ENCODE measurements around the gene TMEM116.
"Not testable (repeated sequence)": the region's sequence is repeated elsewhere in the genome, so short reads cannot be mapped to it uniquely, and the experiment has no call there.

TMEM116 gene

GRCh38 chr12:111964935-111965334, 48.0 kb downstream of the TMEM116 start:
- TF ChIP-seq, protein P1, sequence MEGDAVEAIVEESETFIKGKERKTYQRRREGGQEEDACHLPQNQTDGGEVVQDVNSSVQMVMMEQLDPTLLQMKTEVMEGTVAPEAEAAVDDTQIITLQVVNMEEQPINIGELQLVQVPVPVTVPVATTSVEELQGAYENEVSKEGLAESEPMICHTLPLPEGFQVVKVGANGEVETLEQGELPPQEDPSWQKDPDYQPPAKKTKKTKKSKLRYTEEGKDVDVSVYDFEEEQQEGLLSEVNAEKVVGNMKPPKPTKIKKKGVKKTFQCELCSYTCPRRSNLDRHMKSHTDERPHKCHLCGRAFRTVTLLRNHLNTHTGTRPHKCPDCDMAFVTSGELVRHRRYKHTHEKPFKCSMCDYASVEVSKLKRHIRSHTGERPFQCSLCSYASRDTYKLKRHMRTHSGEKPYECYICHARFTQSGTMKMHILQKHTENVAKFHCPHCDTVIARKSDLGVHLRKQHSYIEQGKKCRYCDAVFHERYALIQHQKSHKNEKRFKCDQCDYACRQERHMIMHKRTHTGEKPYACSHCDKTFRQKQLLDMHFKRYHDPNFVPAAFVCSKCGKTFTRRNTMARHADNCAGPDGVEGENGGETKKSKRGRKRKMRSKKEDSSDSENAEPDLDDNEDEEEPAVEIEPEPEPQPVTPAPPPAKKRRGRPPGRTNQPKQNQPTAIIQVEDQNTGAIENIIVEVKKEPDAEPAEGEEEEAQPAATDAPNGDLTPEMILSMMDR (conservative IDR thresholded peaks at IDR 0.05; ENCODE audit: low read length) = no peak
- H3K79me2 ChIP-seq (ENCODE audit: insufficient read depth, low read length) = no peaks in the 10 kb centered on the region
- H3F3A ChIP-seq (ENCODE audit: low read depth) = no peaks in the 10 kb centered on the region
- H2AFZ ChIP-seq (ENCODE audit: low read length) = no peak overlapping the region
- no peaks in the 10 kb centered on the region for H3K36me3 ChIP-seq (ENCODE audit: insufficient read depth, low read length)
- no peaks in the 10 kb centered on the region for H3K27me3 ChIP-seq (ENCODE audit: insufficient read depth, low read length, poor library complexity, severe bottlenecking)
- H3K9me2 ChIP-seq (replicated peaks; ENCODE audit: low read depth, low read length) = no peaks in the 10 kb centered on the region
- H3K4me1 ChIP-seq (ENCODE audit: insufficient read depth, low read length, poor library complexity, severe bottlenecking) = no peaks in the 10 kb centered on the region
- H4K20me1 ChIP-seq (ENCODE audit: insufficient read depth, low read length, poor library complexity, severe bottlenecking) = no peaks in the 10 kb centered on the region
- no peak overlapping the region for H3K4me3 ChIP-seq (ENCODE audit: low read length, poor library complexity, severe bottlenecking)
- H3K9ac ChIP-seq (ENCODE audit: low read depth, low read length, poor library complexity, severe bottlenecking) = no peak overlapping the region
- no peak overlapping the region for H3K4me2 ChIP-seq (ENCODE audit: low read depth, low read length, poor library complexity, severe bottlenecking)
- no peaks in the 10 kb centered on the region for H3K9me3 ChIP-seq (ENCODE audit: insufficient read depth, low read depth, low read length)

- not testable (repeated sequence) for H2AFZ ChIP-seq (ENCODE audit: low read length); H3K4me3 ChIP-seq (ENCODE audit: low read length, poor library complexity, severe bottlenecking); H3K9me3 ChIP-seq (ENCODE audit: insufficient read depth, low read depth, low read length); H3F3A ChIP-seq (ENCODE audit: low read depth); H3K9me2 ChIP-seq (replicated peaks; ENCODE audit: low read depth, low read length); H4K20me1 ChIP-seq (ENCODE audit: insufficient read depth, low read length, poor library complexity, severe bottlenecking); H3K36me3 ChIP-seq (ENCODE audit: insufficient read depth, low read length); H3K4me1 ChIP-seq (ENCODE audit: insufficient read depth, low read length, poor library complexity, severe bottlenecking); H3K9ac ChIP-seq (ENCODE audit: low read depth, low read length, poor library complexity, severe bottlenecking); H3K4me2 ChIP-seq (ENCODE audit: low read depth, low read length, poor library complexity, severe bottlenecking); H3K79me2 ChIP-seq (ENCODE audit: insufficient read depth, low read length); H3K27me3 ChIP-seq (ENCODE audit: insufficient read depth, low read length, poor library complexity, severe bottlenecking)
Observed at GRCh38 chr12:111959518-111959917, 53.4 kb downstream of the TMEM116 start.

DNA sequence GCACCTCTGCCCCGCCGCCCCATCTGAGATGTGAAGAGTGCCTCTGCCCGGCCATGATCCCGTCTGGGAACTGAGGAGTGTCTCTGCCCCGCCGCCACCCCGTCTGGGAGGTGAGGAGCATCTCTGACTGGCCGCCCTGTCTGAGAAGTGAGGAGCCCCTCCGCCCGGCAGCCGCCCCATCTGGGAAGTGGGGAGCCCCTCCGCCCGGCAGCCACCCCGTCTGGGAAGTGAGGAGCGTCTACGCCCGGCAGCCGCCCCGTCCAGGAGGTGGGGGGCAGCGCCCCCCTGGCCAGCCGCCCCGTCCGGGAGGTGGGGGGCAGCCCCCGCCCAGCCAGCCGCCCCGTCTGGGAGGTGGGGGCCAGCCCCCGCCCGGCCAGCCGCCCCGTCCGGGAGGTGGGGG, 55.7 kb downstream of the TMEM116 start:
- H3K4me3 ChIP-seq (ENCODE audit: low read length, poor library complexity, severe bottlenecking); H3K9me3 ChIP-seq (ENCODE audit: insufficient read depth, low read depth, low read length); H3K27me3 ChIP-seq (ENCODE audit: insufficient read depth, low read length, poor library complexity, severe bottlenecking); H3F3A ChIP-seq (ENCODE audit: low read depth); H3K9ac ChIP-seq (ENCODE audit: low read depth, low read length, poor library complexity, severe bottlenecking); H3K4me1 ChIP-seq (ENCODE audit: insufficient read depth, low read length, poor library complexity, severe bottlenecking); H3K36me3 ChIP-seq (ENCODE audit: insufficient read depth, low read length); H3K4me2 ChIP-seq (ENCODE audit: low read depth, low read length, poor library complexity, severe bottlenecking); H3K79me2 ChIP-seq (ENCODE audit: insufficient read depth, low read length); H4K20me1 ChIP-seq (ENCODE audit: insufficient read depth, low read length, poor library complexity, severe bottlenecking); H2AFZ ChIP-seq (ENCODE audit: low read length); H3K9me2 ChIP-seq (replicated peaks; ENCODE audit: low read depth, low read length): not testable (repeated sequence)

- Histone ChIP-seq H3K9me2 (replicated peaks; ENCODE audit: low read depth, low read length) (no peaks in the 10 kb centered on the region), H3K4me2 (ENCODE audit: low read depth, low read length, poor library complexity, severe bottlenecking) (no peak overlapping the region)
- no peak for TF ChIP-seq EZH2phosphoT487 (IDR thresholded peaks at IDR 0.05; ENCODE audit: borderline replicate concordance)
- TF ChIP-seq, protein P1 (conservative IDR thresholded peaks at IDR 0.05; ENCODE audit: low read length) = no peak
Observed at GRCh38 chr12:111954969-111955368, 58.0 kb downstream of the TMEM116 start.

More at GRCh38 chr12:111954969-111955368, 58.0 kb downstream of the TMEM116 start:
- Histone ChIP-seq H3K9me3 (ENCODE audit: insufficient read depth, low read depth, low read length) (peaks cover 9% of the 10 kb centered on the region; the same call in 1 of the 2 replicates), H2AFZ (ENCODE audit: low read length) (no peak overlapping the region), H3K36me3 (ENCODE audit: insufficient read depth, low read length) (no peaks in the 10 kb centered on the region), H3K9ac (ENCODE audit: low read depth, low read length, poor library complexity, severe bottlenecking) (no peak overlapping the region), H4K20me1 (ENCODE audit: insufficient read depth, low read length, poor library complexity, severe bottlenecking) (no peaks in the 10 kb centered on the region), H3K4me3 (ENCODE audit: low read length, poor library complexity, severe bottlenecking) (no peak overlapping the region), H3F3A (ENCODE audit: low read depth) (no peaks in the 10 kb centered on the region), H3K79me2 (ENCODE audit: insufficient read depth, low read length) (no peaks in the 10 kb centered on the region), H3K4me1 (ENCODE audit: insufficient read depth, low read length, poor library complexity, severe bottlenecking) (no peaks in the 10 kb centered on the region), H3K27me3 (ENCODE audit: insufficient read depth, low read length, poor library complexity, severe bottlenecking) (no peaks in the 10 kb centered on the region)
